K562 (cell line): Measurements from ENCODE around the gene MRM3. TPM values are rescaled to one million over a fixed set of nuclear protein-coding genes. Genes with fewer than 3 reads are reported as not detected.

Source experiments
- CTBP1 ChIP-seq: fragments of 450-650 bp; IDR thresholded peaks from 2 replicates; pipeline ENCODE4 v1.6.1; 2016; ENCODE audit warnings: borderline replicate concordance
- DIDO1 ChIP-seq: fragments of 450-650 bp; IDR thresholded peaks from 2 replicates; pipeline ENCODE4 v1.6.1; 2016; ENCODE audit warnings: low read depth, missing biosample characterization, missing genetic modification characterization
- ELF1 ChIP-seq: fragments of 200-800 bp; sonication (Bioruptor generic); IDR thresholded peaks from 2 replicates; pipeline ENCODE4 v1.6.1; 2016; ENCODE audit warnings: missing genetic modification characterization, missing compliant biosample characterization
- GABPB1 ChIP-seq: sonication (generic); formaldehyde crosslinking; IDR thresholded peaks from 2 replicates; pipeline ENCODE4 v1.8.0; 2022; ENCODE audit warnings: mild to moderate bottlenecking, missing genetic modification reagents
- HDAC8 ChIP-seq: fragments of 450-650 bp; IDR thresholded peaks from 2 replicates; pipeline ENCODE4 v1.6.1; 2016; ENCODE audit warnings: mild to moderate bottlenecking, missing genetic modification characterization, moderate library complexity, missing compliant biosample characterization
- LCOR ChIP-seq: sonication (generic); formaldehyde crosslinking; IDR thresholded peaks from 2 replicates; pipeline ENCODE4 v1.8.0; 2022; ENCODE audit warnings: mild to moderate bottlenecking, missing genetic modification reagents
- NR3C1 ChIP-seq: sonication (generic); formaldehyde crosslinking; IDR thresholded peaks from 2 replicates; pipeline ENCODE4 v1.8.1; 2022; ENCODE audit warnings: missing genetic modification reagents
- POLR2B ChIP-seq: fragments of 450-650 bp; IDR thresholded peaks from 2 replicates; pipeline ENCODE4 v1.6.1; 2018; ENCODE audit warnings: low read depth; ENCODE audit not compliant: partially characterized antibody
- U2AF1 ChIP-seq: fragments of 200-400 bp; formaldehyde crosslinking; optimal IDR thresholded peaks from 2 replicates; pipeline ENCODE3; 2017; ENCODE audit warnings: mild to moderate bottlenecking, low read depth, low read length, moderate library complexity
- polyA plus RNA-seq, 8 experiments: library from polyadenylated mRNA; depleted of rRNA in 4 of 8; stranded (reverse) in 5 of 8; unstranded in 3 of 8; fragments of >200 nt; fragmentation: Nextera tagmentation in 2 of 8; fragmentation: Illumina TruSeq in 1 of 8; extraction: Ambion mirVana in 2 of 8; extraction: Trizol in 1 of 8; gene quantifications; 2 replicates each; pipeline versions ENCODE4 v1.2.1 to v1.2.3, GENCODE V29; 2011 to 2014; ENCODE audit warnings: inconsistent platforms in 1 of 8, missing spikeins in 1 of 8
- total RNA-seq, 7 experiments: library from RNA; depleted of rRNA in 6 of 7; stranded (reverse); fragments of >200 nt in 6 of 7; fragmentation: Illumina TruSeq in 2 of 7; extraction: Trizol in 2 of 7; gene quantifications; 2 replicates each; pipeline versions ENCODE4 v1.2.1 to v1.2.3, GENCODE V29; 2011 to 2021; ENCODE audit warnings: low replicate concordance in 1 of 7
- TF ChIP-seq, protein P1 (sequence below): fragments of 450-650 bp; IDR thresholded peaks from 2 replicates; pipeline ENCODE4 v1.6.1; 2016
- TF ChIP-seq, protein P2 (sequence below): fragments of 450-650 bp; formaldehyde crosslinking; IDR thresholded peaks from 2 replicates; pipeline ENCODE4 v1.4.0; 2020; ENCODE audit warnings: mild to moderate bottlenecking, moderate library complexity
- TF ChIP-seq, protein P3 (sequence below): sonication (generic); formaldehyde crosslinking; IDR thresholded peaks from 2 replicates; pipeline ENCODE4 v1.8.0; 2022; ENCODE audit warnings: mild to moderate bottlenecking, missing genetic modification reagents
- TF ChIP-seq, protein P4 (sequence below): sonication (generic); formaldehyde crosslinking; IDR thresholded peaks from 2 replicates; pipeline ENCODE4 v1.8.0; 2022; ENCODE audit warnings: mild to moderate bottlenecking, missing genetic modification reagents

MRM3 gene
- total and polyA plus RNA-seq, 9 of the 15 experiments (the other 6 are each of a cell fraction or from before 2014, with no cell fraction given), result 2.4 to 24.8 (median 18.3) TPM

DNA sequence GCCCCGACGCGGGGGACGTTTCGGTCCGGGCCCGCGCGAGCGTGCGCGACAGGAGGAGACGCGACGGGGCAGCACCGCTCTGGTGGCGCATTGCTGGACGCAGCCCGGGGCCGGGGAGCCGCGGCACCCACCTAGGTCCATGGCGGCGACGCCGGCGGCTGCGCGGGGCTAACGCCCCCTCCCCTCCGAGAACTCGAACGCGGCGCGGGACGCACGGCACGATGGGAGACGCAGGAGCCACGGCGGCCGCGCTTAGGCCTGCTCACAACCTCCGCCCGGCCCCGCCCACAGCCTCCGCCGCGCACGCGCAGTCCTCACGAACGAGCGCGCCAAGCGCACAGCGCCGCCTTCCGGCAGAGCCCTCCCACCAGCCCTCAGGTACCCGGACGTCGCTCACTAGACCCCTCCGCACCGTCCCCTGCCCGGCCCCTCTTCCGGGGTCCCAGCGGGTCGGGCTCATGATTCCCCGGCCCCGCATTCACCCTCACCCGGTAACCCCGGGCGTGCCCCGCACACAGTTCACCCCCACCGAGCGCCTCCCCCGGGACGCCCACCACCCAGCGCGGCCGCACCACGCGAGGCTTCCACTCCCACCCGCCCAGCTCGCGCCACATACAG, 30.0 kb upstream of the MRM3 start, which contains the start of gene GEMIN4 (continued):
- no peak for TF ChIP-seq HDAC8 (tag)
- TF ChIP-seq NR3C1 (CRISPR knock-in tag), result peak; percentile 73; the same call in 1 of the 2 replicates
- TF ChIP-seq ELF1, result peak; percentile 74
- peak; percentile 55 for TF ChIP-seq POLR2B
- peak; percentile 48 for TF ChIP-seq U2AF1
- TF ChIP-seq, protein P1, sequence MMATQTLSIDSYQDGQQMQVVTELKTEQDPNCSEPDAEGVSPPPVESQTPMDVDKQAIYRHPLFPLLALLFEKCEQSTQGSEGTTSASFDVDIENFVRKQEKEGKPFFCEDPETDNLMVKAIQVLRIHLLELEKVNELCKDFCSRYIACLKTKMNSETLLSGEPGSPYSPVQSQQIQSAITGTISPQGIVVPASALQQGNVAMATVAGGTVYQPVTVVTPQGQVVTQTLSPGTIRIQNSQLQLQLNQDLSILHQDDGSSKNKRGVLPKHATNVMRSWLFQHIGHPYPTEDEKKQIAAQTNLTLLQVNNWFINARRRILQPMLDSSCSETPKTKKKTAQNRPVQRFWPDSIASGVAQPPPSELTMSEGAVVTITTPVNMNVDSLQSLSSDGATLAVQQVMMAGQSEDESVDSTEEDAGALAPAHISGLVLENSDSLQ, result 0 out of 2 replicates have a peak, but pooled peaks have one; percentile 23
- peak; percentile 62 for TF ChIP-seq GABPB1
- peak; percentile 76 for TF ChIP-seq CTBP1
- no peak for TF ChIP-seq LCOR (CRISPR knock-in tag)
- TF ChIP-seq DIDO1 (tag), result no peak
- TF ChIP-seq, protein P2, sequence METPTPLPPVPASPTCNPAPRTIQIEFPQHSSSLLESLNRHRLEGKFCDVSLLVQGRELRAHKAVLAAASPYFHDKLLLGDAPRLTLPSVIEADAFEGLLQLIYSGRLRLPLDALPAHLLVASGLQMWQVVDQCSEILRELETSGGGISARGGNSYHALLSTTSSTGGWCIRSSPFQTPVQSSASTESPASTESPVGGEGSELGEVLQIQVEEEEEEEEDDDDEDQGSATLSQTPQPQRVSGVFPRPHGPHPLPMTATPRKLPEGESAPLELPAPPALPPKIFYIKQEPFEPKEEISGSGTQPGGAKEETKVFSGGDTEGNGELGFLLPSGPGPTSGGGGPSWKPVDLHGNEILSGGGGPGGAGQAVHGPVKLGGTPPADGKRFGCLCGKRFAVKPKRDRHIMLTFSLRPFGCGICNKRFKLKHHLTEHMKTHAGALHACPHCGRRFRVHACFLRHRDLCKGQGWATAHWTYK (CRISPR knock-in tag), result no peak
- TF ChIP-seq, protein P3, sequence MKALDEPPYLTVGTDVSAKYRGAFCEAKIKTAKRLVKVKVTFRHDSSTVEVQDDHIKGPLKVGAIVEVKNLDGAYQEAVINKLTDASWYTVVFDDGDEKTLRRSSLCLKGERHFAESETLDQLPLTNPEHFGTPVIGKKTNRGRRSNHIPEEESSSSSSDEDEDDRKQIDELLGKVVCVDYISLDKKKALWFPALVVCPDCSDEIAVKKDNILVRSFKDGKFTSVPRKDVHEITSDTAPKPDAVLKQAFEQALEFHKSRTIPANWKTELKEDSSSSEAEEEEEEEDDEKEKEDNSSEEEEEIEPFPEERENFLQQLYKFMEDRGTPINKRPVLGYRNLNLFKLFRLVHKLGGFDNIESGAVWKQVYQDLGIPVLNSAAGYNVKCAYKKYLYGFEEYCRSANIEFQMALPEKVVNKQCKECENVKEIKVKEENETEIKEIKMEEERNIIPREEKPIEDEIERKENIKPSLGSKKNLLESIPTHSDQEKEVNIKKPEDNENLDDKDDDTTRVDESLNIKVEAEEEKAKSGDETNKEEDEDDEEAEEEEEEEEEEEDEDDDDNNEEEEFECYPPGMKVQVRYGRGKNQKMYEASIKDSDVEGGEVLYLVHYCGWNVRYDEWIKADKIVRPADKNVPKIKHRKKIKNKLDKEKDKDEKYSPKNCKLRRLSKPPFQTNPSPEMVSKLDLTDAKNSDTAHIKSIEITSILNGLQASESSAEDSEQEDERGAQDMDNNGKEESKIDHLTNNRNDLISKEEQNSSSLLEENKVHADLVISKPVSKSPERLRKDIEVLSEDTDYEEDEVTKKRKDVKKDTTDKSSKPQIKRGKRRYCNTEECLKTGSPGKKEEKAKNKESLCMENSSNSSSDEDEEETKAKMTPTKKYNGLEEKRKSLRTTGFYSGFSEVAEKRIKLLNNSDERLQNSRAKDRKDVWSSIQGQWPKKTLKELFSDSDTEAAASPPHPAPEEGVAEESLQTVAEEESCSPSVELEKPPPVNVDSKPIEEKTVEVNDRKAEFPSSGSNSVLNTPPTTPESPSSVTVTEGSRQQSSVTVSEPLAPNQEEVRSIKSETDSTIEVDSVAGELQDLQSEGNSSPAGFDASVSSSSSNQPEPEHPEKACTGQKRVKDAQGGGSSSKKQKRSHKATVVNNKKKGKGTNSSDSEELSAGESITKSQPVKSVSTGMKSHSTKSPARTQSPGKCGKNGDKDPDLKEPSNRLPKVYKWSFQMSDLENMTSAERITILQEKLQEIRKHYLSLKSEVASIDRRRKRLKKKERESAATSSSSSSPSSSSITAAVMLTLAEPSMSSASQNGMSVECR (CRISPR knock-in tag), result peak; percentile 38
- TF ChIP-seq, protein P4, sequence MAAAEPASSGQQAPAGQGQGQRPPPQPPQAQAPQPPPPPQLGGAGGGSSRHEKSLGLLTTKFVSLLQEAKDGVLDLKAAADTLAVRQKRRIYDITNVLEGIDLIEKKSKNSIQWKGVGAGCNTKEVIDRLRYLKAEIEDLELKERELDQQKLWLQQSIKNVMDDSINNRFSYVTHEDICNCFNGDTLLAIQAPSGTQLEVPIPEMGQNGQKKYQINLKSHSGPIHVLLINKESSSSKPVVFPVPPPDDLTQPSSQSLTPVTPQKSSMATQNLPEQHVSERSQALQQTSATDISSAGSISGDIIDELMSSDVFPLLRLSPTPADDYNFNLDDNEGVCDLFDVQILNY (CRISPR knock-in tag), result peak; percentile 42; the same call in 1 of the 2 replicates
